ENCODE measurements around the gene TSFM.
A peak's percentile ranks its signal among the peaks of the same experiment; 100 is the strongest.

TSFM gene

GRCh38 chr12:57746025-57746424 lies 36.6 kb upstream of the TSFM start:
- DNase-seq, result no peak

- DNase-seq, result no peak
These were observed 33.5 kb upstream of the TSFM start for GRCh38 chr12:57749061-57749460.

- no peak for DNase-seq
These were observed 31.8 kb upstream of the TSFM start for GRCh38 chr12:57750561-57751431.

- no peak for DNase-seq
These were observed 31.2 kb upstream of the TSFM start for GRCh38 chr12:57751432-57751787.

GRCh38 chr12:57751788-57752667 lies 30.6 kb upstream of the TSFM start, which contains the start of gene CDK4:
CDK4 (minus strand) TSS chr12:57752310; CDS start chr12:57751717, 593 bp downstream.
- DNase-seq, result peak; percentile 99

GRCh38 chr12:57752668-57753000 lies 30.0 kb upstream of the TSFM start:
- DNase-seq, result no peak

GRCh38 chr12:57753756-57754337 lies 28.7 kb upstream of the TSFM start:
- no peak for DNase-seq

- peak; percentile 87 for DNase-seq
These were observed 28.0 kb upstream of the TSFM start, which contains the start of gene MARCHF9 for GRCh38 chr12:57754411-57755193. MARCHF9 (plus strand) TSS chr12:57755103; CDS start chr12:57755529, 426 bp downstream.

GRCh38 chr12:57755194-57755453 lies 27.5 kb upstream of the TSFM start:
- no peak for DNase-seq

GRCh38 chr12:57755454-57756372 lies 26.9 kb upstream of the TSFM start:
- peak; percentile 30 for DNase-seq

GRCh38 chr12:57756406-57757341 lies 25.9 kb upstream of the TSFM start:
- no peak for DNase-seq

- no peak for DNase-seq
These were observed 24.8 kb upstream of the TSFM start for GRCh38 chr12:57757771-57758170.

GRCh38 chr12:57758552-57759359 lies 23.8 kb upstream of the TSFM start:
- no peak for DNase-seq

GRCh38 chr12:57759360-57759980 lies 23.1 kb upstream of the TSFM start:
- peak; percentile 34 for DNase-seq

- DNase-seq, result no peak
These were observed 22.1 kb upstream of the TSFM start for GRCh38 chr12:57760347-57760982.

- DNase-seq, result no peak
These were observed 21.1 kb upstream of the TSFM start for GRCh38 chr12:57761391-57761998.

GRCh38 chr12:57762463-57762862 lies 20.1 kb upstream of the TSFM start:
- no peak for DNase-seq

Measured in NCI-H774 (cell line).